Upper lobe of right lung (tissue), 1 donor: ENCODE measurements around the gene ELF3. TPM values are rescaled to one million over a fixed set of nuclear protein-coding genes. Genes with fewer than 3 reads are reported as not detected.
"Not testable (repeated sequence)": the region's sequence is repeated elsewhere in the genome, so short reads cannot be mapped to it uniquely, and the experiment has no call there.

ENCODE experiments used
- ATAC-seq: fragments of 200-7000 bp; cut with Tn5 transposase; one replicate; pipeline ENCODE4 v1.9.1; 2020; ENCODE audit warnings: mild to moderate bottlenecking, moderate library complexity
- DNase-seq: peaks from one replicate; pipeline ENCODE4 v3.0.0-alpha.2; 2020
- H3K27ac ChIP-seq: fragments of 200-600 bp; one replicate; pipeline ENCODE4 v1.8.0; 2022
- H3K27me3 ChIP-seq: fragments of 200-600 bp; one replicate; pipeline ENCODE4 v1.8.0; 2022; ENCODE audit warnings: mild to moderate bottlenecking
- H3K36me3 ChIP-seq: fragments of 200-600 bp; one replicate; pipeline ENCODE4 v1.8.0; 2022
- H3K4me1 ChIP-seq: fragments of 200-600 bp; one replicate; pipeline ENCODE4 v1.8.0; 2022
- H3K4me3 ChIP-seq: fragments of 200-600 bp; one replicate; pipeline ENCODE4 v1.8.0; 2022; ENCODE audit warnings: mild to moderate bottlenecking
- H3K9me3 ChIP-seq: fragments of 200-600 bp; one replicate; pipeline ENCODE4 v1.8.0; 2022
- CTCF ChIP-seq: fragments of 200-600 bp; IDR thresholded peaks from one replicate; pipeline ENCODE4 v1.8.0; 2022; ENCODE audit warnings: antibody characterized with exemption
- intact Hi-C: fragments of 100-400 bp; cut with DNase I; formaldehyde crosslinking; loops from one replicate; pipeline ENCODE4 v1.11.0; 2022
- microRNA-seq: library from miRNA; unstranded; fragments of <30 nt; microRNA quantifications from one replicate; pipeline ENCODE4 v1.2.0, GENCODE V29; 2020; ENCODE audit warnings: borderline microRNAs expressed
- total RNA-seq: library from RNA; stranded (reverse); fragmentation: NEBNext Ultra II Directional; extraction: Animal tissue kit (Norgen Biotek cat#: 25700); gene quantifications from one replicate; pipeline ENCODE4 v1.2.1, GENCODE V29; 2021
- donor health status: DM: no; HTN: yes; CAD: no; lungs with severe emphysema.

Gene ELF3
- total RNA-seq, 1 donor from 2014 or later: 62.9 TPM

- intact Hi-C loops: no loop called here
- Histone ChIP-seq H3K27me3 (no peaks in the 10 kb centered on the region), H3K4me1 (no peaks in the 10 kb centered on the region), H3K9me3 (no peaks in the 10 kb centered on the region), H3K36me3 (no peaks in the 10 kb centered on the region), H3K27ac (no peak overlapping the region), H3K4me3 (no peak overlapping the region)
- TF ChIP-seq CTCF: no peak
- ATAC-seq: no peak
- no peak for DNase-seq
Observed at GRCh38 chr1:202063093-202063492, 52.7 kb downstream of the ELF3 start.

GRCh38 chr1:202064889-202065312 lies 54.5 kb downstream of the ELF3 start:
- H3K4me3 ChIP-seq, H3K27me3 ChIP-seq, H3K9me3 ChIP-seq, intact Hi-C loops, H3K4me1 ChIP-seq, H3K36me3 ChIP-seq, ATAC-seq, H3K27ac ChIP-seq, DNase-seq: not testable (repeated sequence)

Small RNA genes lying within 50 kb of the gene (microRNA-seq; reads per million reads assigned to microRNA genes)
- gene MIR6740: not detected

Other genes with a start within 250 kb of the ELF3 start
- gene IPO9, start 181.4 kb upstream of the ELF3 start, total RNA-seq: 44.5 TPM
- gene SHISA4, start 121.7 kb upstream of the ELF3 start, total RNA-seq: 8.6 TPM
- 38.3 TPM for gene LMOD1, start 64.0 kb upstream of the ELF3 start, total RNA-seq
- gene TIMM17A, start 55.1 kb upstream of the ELF3 start, total RNA-seq: 33.9 TPM
- 61.7 TPM for gene RNPEP, start 27.9 kb upstream of the ELF3 start, total RNA-seq
- gene GPR37L1, start 112.3 kb downstream of the ELF3 start, total RNA-seq: 0.06 TPM
- 106 TPM for gene ARL8A, start 134.2 kb downstream of the ELF3 start, total RNA-seq
- 7.3 TPM for gene PTPN7, start 150.0 kb downstream of the ELF3 start, total RNA-seq
- 1.8 TPM for gene LGR6, start 183.2 kb downstream of the ELF3 start, total RNA-seq